ENCODE data around the gene MRGPRD. TPM values are rescaled to one million over a fixed set of nuclear protein-coding genes. Genes with fewer than 3 reads are reported as not detected.

The MRGPRD gene
- total RNA-seq, 1 donor: not detected

DNA sequence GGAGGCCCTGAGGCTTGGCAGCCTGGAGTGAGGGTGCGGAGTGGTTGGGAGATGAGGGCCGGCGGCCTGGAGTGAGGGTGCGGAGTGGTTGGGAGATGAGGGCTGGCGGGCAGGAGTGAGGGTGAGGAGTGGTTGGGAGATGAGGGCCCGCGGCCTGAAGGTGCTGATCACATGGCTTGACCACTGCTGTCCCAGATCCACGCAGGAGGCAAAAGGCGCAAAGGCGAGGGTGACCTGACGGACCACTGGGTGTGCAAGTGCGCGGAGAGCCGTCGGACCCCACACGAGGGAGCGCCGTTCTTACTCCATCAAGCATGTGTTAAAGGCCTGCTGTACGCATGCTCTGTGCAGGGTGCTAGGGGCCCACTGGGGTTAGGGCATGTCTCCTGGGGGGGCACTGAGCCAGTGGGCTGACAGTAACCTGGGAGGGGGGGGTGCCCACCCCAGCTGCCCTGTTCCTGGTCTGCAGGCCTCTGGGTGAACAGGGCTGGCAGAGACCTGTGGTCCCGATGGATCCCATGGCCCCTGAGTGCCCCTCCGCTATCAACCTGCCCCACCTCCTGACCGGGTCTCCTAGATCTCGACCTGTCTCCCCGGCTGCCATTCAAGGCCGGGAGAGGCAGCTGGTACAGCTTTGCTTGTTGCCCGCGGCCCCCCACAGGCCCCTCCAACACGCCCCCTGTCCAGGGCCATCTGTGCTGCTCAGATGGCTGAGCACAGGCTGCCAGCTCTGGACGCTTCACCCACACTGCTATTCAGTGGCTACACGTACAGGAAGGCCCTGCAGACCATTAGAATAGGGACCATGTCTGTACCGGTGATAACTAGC lies 21.1 kb downstream of the MRGPRD start:
- Histone ChIP-seq H3K27ac (ENCODE audit: low read depth, low read length) (no peak overlapping the region), H2AFZ (ENCODE audit: low read length) (no peak overlapping the region), H3K9me3 (ENCODE audit: low read depth, low read length) (no peaks in the 10 kb centered on the region), H3K4me1 (ENCODE audit: insufficient read depth, low read length) (no peaks in the 10 kb centered on the region), H4K20me1 (ENCODE audit: insufficient read depth, low read length) (no peaks in the 10 kb centered on the region), H3K36me3 (ENCODE audit: insufficient read depth, low read length) (no peaks in the 10 kb centered on the region), H3K79me2 (ENCODE audit: insufficient read depth, low read length) (no peaks in the 10 kb centered on the region), H3K4me2 (ENCODE audit: insufficient read depth, low read length) (no peak overlapping the region), H3K27me3 (ENCODE audit: insufficient read depth, low read length) (peaks cover 5% of the 10 kb centered on the region), H3K4me3 (ENCODE audit: insufficient read depth, low read length) (no peak overlapping the region)
- DNase-seq (ENCODE audit: insufficient read length, low spot score, missing footprints): peak; percentile 60
- TF ChIP-seq, protein P1, sequence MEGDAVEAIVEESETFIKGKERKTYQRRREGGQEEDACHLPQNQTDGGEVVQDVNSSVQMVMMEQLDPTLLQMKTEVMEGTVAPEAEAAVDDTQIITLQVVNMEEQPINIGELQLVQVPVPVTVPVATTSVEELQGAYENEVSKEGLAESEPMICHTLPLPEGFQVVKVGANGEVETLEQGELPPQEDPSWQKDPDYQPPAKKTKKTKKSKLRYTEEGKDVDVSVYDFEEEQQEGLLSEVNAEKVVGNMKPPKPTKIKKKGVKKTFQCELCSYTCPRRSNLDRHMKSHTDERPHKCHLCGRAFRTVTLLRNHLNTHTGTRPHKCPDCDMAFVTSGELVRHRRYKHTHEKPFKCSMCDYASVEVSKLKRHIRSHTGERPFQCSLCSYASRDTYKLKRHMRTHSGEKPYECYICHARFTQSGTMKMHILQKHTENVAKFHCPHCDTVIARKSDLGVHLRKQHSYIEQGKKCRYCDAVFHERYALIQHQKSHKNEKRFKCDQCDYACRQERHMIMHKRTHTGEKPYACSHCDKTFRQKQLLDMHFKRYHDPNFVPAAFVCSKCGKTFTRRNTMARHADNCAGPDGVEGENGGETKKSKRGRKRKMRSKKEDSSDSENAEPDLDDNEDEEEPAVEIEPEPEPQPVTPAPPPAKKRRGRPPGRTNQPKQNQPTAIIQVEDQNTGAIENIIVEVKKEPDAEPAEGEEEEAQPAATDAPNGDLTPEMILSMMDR (IDR thresholded peaks at IDR 0.05; ENCODE audit: extremely low read depth, low read depth, low read length): no peak

- Histone ChIP-seq H3K27me3 (ENCODE audit: insufficient read depth, low read length) (no peaks in the 10 kb centered on the region), H3K4me1 (ENCODE audit: insufficient read depth, low read length) (no peaks in the 10 kb centered on the region), H3K9me3 (ENCODE audit: low read depth, low read length) (no peaks in the 10 kb centered on the region), H2AFZ (ENCODE audit: low read length) (no peak overlapping the region), H3K36me3 (ENCODE audit: insufficient read depth, low read length) (no peaks in the 10 kb centered on the region), H3K79me2 (ENCODE audit: insufficient read depth, low read length) (no peaks in the 10 kb centered on the region), H4K20me1 (ENCODE audit: insufficient read depth, low read length) (no peaks in the 10 kb centered on the region), H3K4me3 (ENCODE audit: insufficient read depth, low read length) (no peak overlapping the region), H3K27ac (ENCODE audit: low read depth, low read length) (no peak overlapping the region), H3K4me2 (ENCODE audit: insufficient read depth, low read length) (no peak overlapping the region)
- TF ChIP-seq, protein P1 (IDR thresholded peaks at IDR 0.05; ENCODE audit: extremely low read depth, low read depth, low read length): no peak
- DNase-seq (ENCODE audit: insufficient read length, low spot score, missing footprints): peak; percentile 79
Observed at GRCh38 chr11:68958211-68958610, 22.6 kb downstream of the MRGPRD start.

DNA sequence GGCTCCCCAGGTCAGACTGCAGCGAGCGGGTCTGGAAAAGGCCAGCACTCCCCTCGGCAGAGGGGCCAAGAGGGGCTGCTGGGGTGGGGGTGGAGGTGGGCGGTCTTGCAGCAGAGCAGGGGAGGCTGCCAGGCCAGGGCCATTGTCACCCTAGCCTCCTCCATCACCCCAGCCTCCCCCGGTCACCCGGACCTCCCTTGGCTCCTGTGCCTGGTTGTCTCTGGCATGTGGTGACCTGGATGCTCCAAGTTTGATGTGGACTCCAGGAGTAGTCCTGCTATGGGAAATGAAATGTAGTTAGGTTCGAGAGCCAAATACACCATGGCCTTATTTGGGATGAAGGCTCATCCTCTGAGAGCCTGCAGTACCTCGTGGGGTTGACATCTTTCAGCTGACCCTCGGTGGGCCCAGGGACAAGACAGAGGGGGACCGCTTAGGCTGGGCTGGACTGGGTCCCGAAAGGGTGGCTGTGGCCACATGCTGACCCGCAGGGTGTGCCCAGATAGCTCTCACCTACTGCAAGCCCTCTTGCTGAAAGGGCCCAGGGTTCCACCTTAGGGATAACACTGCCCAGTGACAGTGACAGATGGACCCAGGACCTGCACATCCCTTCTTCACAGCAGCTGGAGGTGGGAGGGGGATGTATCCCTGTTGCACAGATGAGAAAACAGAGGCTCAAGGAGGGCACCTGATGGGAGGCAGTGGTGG lies 24.1 kb downstream of the MRGPRD start:
- H3K79me2 ChIP-seq (ENCODE audit: insufficient read depth, low read length): no peaks in the 10 kb centered on the region
- no peak overlapping the region for H3K27ac ChIP-seq (ENCODE audit: low read depth, low read length)
- TF ChIP-seq, protein P1 (IDR thresholded peaks at IDR 0.05; ENCODE audit: extremely low read depth, low read depth, low read length): no peak
- H3K9me3 ChIP-seq (ENCODE audit: low read depth, low read length): no peaks in the 10 kb centered on the region
- H3K36me3 ChIP-seq (ENCODE audit: insufficient read depth, low read length): no peaks in the 10 kb centered on the region
- H2AFZ ChIP-seq (ENCODE audit: low read length): no peak overlapping the region
- no peaks in the 10 kb centered on the region for H4K20me1 ChIP-seq (ENCODE audit: insufficient read depth, low read length)
- no peaks in the 10 kb centered on the region for H3K4me1 ChIP-seq (ENCODE audit: insufficient read depth, low read length)
- H3K27me3 ChIP-seq (ENCODE audit: insufficient read depth, low read length): no peaks in the 10 kb centered on the region
- no peak overlapping the region for H3K4me3 ChIP-seq (ENCODE audit: insufficient read depth, low read length)
- DNase-seq (ENCODE audit: insufficient read length, low spot score, missing footprints): peak; percentile 83
- H3K4me2 ChIP-seq (ENCODE audit: insufficient read depth, low read length): no peak overlapping the region

GRCh38 chr11:68956142-68956541 lies 24.6 kb downstream of the MRGPRD start:
- Histone ChIP-seq H3K27me3 (ENCODE audit: insufficient read depth, low read length) (no peaks in the 10 kb centered on the region), H3K4me1 (ENCODE audit: insufficient read depth, low read length) (no peaks in the 10 kb centered on the region), H3K79me2 (ENCODE audit: insufficient read depth, low read length) (no peaks in the 10 kb centered on the region), H3K36me3 (ENCODE audit: insufficient read depth, low read length) (no peaks in the 10 kb centered on the region), H4K20me1 (ENCODE audit: insufficient read depth, low read length) (no peaks in the 10 kb centered on the region), H3K9me3 (ENCODE audit: low read depth, low read length) (no peaks in the 10 kb centered on the region), H3K4me2 (ENCODE audit: insufficient read depth, low read length) (no peak overlapping the region), H3K27ac (ENCODE audit: low read depth, low read length) (no peak overlapping the region), H3K4me3 (ENCODE audit: insufficient read depth, low read length) (no peak overlapping the region), H2AFZ (ENCODE audit: low read length) (no peak overlapping the region)
- TF ChIP-seq, protein P1 (IDR thresholded peaks at IDR 0.05; ENCODE audit: extremely low read depth, low read depth, low read length): peak; percentile 10
- peak; percentile 80 for DNase-seq (ENCODE audit: insufficient read length, low spot score, missing footprints)
